Ovary (tissue), 3 donors: ENCODE data around the gene MYL2.

Experiments used
- CTCF ChIP-seq, 3 donors: fragments of 450-650 bp in 2 of 3; fragments of 200-600 bp in 1 of 3; IDR thresholded peaks; one replicate each; pipeline versions ENCODE4 v1.5.1 to v1.8.0; 2016 to 2022; ENCODE audit warnings: antibody characterized with exemption in 3 of 3, mild to moderate bottlenecking in 1 of 3
- POLR2A ChIP-seq: fragments of 450-650 bp; IDR thresholded peaks from one replicate; pipeline ENCODE4 v1.6.1; 2017; ENCODE audit warnings: antibody characterized with exemption, mild to moderate bottlenecking, moderate library complexity
- donor health status: DM: no; HTN: no; CAD: no.

- TF ChIP-seq CTCF (IDR thresholded peaks at IDR 0.05) (no peak), POLR2A (no peak)
These were observed 35.1 kb downstream of the MYL2 start for GRCh38 chr12:110885152-110885840.
